ENCODE data around the gene GNG4. TPM values are rescaled to one million over a fixed set of nuclear protein-coding genes. Genes with fewer than 3 reads are reported as not detected.

GNG4 gene
- polyA plus RNA-seq, 1 donor, result 0.42 TPM

DNA sequence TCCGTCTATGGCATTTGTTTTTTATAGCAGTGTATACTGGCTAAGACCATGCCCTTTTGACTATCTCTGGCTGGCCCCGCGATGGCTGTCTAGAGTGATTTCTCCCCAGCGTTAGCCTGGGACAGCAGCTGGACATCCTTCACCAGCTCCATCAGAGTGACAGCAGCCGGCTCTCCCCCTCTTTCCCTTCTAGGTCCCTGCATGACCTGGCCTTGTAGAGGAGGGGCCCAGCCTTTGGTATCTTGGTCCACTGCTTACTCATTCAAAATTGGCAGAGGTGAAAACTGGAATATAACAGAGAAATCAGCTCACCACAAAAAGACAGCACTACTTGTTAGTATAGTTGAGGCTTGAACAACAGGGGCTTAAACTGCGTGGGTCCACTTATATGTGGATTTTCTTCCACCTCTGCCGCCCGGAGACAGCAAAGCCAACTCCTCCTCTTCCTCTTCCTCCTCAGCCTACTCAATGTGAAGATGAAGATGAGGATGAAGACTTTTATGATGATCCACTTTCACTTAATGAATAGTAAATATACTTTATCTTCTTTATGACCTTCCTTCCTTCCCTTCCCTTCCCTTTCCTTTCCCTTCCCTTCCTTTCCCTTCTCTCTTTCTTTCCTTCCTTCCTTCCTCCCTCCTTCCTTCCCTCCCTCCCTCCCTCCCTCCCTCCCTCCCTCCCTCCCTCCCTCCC, 116.0 kb downstream of the GNG4 start:
- no peak for DNase-seq (ENCODE audit: low read depth)

DNA sequence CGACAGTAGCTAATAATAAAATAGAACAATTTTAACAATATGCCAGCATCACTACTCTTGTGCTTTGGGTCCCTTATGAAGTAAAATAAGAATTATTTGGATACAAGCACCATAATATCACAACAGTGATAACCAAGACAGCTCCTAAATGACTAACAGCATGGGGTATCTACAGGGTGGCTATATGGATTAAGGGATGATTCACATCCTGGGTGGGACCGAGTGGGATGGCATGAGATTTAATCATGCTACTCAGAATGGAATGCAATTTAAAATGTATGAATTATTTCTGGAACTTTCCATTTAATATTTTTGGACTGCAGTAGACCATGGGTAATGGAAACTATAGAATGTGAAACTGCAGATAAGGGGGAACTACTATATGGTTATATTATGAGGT, 117.2 kb downstream of the GNG4 start:
- no peak for DNase-seq (ENCODE audit: low read depth)

DNA sequence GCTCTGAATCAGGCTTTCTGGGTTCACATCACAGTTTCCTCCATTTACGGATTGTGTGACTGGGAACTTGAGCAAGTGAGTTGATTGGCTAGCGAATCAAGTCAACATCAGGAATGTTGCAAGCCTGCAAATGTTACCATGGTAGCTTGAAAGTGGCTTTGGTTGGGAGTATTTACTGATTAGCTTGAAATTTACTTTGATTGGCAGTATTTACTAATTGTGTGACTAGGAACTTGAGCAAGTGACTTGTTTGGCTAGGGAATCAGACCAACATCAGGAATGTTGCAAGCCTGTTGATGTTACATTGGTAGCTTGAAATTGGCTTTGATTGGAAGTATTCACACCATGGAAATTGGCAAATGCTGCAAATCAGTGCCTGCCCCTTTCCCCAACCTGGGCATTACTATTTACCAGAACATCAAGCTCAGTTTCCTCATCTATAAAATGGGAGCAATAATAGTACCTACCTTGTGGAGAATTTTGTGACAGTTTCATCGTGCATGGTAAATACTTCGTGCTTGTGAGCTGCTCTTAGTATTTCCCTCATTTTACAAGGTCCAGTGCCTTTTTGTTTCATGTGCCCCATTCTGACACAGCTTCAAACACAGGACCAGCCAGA, 122.3 kb downstream of the GNG4 start:
- no peak for DNase-seq (ENCODE audit: low read depth)

DNA sequence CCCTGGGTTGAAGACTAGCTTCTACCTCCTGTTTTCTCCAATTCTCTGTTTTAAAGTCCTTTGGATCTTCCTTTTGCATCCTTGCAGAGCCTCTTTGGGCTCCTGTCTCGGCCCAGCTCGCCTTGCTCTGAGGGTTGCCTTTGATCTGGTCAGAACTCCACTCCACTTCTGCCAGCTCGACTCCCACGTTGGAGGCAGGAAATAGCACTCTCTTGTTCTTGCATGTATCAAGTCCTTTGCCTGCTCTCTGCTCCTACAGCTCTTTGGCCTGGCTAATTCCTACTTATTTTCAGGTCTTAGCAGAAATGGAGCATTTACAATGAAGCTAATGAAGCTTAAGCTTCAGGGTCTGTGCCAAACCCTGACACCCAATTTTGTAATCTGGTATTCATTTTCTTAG, 124.3 kb downstream of the GNG4 start:
- DNase-seq (ENCODE audit: low read depth), result no peak

DNA sequence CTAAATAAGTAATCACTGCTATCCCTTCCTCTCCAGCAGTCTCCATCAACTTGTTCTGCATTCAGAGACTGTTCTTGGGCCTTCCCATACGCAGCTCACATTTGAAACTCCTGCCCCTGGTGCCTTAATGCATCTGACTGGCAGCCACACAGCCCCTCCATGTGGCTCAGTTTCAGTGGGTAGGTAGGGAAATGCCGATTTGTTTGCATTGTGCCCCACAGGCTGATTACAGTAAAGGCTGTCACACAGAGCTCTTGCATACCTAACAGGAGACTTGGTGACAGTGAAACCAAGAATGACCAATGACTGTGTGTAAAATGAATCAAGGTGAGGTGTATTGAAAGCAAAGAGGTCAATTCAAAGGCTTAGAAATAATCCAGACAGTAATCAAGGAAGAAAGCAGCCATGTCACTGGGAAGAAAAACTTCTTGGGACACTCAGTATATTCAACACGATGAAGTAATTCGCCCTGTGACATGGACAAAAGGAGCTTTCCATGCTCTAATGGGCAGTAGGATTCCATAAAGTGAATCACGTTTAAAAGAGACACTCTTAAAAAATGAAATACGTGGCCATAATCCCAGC, 132.6 kb downstream of the GNG4 start:
- no peak for DNase-seq (ENCODE audit: low read depth)

DNA sequence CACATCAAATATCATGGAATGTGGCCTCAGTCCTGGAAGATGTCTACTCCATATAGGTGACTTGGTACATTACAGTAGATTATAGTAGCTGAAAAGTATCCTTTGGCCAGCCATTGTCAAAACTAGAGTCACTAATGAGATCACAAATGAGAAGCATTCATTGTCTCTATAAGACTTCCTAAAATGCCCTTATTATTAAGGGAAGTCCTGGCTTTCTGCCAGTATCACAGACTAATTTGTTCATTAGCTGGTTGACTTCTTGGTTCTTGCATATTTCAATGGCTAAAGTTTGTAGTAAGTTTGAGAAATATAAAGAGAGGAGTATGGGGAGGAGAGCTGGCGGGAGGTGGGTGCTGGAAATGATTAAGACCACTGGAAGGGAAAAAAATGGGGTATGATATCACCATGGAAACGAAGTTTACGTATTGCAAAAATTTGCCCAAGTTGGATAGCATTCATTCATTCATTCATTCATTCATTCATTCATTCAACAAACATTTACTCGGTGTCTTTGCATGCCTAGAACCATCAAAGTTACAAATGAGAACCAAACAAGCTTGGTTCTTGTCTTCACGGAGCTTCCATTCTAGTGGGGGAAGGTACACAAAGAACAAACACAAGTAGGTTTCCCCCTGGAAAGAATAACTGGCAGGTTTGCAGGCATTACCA, 133.6 kb downstream of the GNG4 start:
- DNase-seq (ENCODE audit: low read depth), result no peak

DNA sequence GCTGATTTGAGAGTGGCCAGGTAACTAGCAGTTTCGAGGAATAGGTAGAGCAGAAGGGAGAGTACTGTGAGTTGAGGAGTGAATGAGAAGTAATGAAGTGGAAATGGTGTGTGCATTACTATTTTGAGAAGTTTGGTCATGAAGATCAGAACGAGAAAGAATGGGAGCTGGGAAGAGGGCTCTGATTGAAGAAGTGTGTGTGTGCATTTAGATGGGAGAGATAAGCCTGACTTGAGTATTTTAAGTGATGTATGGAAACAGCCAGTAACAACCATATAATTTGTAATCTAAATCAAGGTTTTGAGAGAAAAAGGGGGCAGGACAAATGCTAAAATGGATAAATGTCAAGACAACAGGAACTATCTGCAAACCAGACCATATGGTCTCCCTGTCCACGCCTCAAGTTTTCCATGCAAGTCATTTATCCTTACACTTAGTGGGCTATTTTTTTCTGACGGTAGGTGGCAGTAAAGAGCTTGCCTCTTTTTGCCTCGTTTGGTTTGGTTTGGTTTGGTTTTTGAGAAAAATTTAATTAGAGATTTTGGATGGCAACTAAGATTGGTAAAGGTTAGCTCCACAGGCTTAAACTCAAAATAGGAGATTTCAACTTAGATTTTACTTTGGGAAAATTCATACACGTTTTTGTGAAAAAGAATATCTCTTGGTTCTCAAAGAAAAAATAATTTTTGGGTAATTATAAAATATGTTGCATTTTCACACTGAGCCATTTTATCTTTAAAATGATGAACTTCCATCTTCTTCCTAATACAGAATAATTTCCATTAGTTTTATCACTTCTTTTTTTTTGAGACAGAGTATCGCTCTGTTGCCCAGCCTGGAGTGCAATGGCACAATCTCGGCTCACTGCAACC, 135.9 kb downstream of the GNG4 start:
- no peak for DNase-seq (ENCODE audit: low read depth)

DNA sequence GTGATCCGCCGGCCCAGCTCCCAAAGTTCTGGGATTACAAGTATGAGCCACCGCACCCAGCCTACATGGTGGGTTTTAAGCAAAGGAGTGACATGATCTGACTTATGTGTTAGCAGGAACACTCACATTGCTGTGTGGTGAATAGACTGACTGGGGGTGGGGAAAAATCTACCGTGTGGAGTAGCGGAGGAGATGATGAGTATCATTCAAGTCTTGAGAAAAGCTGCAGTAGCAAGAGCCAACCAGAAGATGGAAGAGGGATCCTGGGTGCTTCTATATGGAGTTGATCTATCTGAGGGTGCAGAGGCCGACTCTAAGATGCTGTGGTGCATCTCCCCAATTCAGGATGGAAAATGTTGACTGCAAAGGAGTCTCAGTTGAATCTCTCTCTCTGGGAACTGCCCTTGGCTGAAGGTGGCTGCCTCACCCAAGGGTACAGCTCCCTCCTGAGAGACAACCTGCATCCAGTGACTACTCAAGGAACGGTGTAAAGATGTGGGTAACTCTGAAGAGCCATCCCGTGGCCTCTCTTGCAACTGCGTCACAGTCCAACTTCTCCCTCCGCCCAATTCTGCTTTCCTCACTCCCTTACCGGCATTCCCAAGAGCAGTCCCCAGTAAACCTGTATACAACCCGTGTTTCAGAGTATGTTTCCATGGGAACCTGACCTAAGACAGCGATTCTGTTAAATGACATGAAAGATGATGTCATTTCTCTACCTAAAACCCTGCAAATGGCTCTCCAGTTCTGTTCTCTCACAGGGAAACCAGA, 137.9 kb downstream of the GNG4 start:
- DNase-seq (ENCODE audit: low read depth), result no peak

DNA sequence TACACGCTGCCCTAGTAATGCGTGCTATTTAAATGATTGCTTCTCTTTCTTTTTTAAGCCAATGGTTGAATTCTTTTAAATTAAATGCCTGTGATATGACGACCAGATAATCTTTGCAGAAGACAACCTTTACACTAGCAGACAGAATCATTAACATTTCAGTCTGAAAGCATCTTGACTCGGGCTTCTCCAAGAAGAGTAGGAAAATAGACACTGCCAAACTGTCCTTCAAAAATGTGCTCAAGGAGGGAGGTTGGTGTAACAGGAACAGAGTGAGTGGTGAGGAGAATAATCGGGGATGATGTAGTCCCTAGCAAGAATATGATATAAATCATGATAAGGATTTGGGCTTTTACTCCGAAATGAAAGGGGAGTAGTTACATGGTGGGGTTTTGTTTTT, 138.8 kb downstream of the GNG4 start:
- DNase-seq (ENCODE audit: low read depth), result no peak

DNA sequence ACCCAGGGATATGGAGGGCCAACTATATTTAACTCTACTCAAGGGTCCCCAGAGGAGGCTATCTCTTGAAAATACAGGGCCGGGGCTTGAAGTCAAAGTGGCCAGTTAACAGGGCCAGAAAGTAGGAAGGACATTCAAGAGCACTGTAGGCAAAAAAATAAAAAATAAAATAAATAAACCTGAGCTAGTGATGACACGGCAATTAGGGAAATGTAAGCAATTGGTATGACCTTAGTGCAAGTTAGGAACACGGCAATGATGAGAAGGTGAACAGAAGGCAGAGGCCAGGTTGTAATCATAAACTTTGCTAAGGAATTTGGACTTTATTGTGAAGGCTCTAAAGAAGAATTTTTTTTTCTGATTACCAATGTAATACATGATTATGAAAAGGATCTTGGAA, 142.0 kb downstream of the GNG4 start:
- no peak for DNase-seq (ENCODE audit: low read depth)

DNA sequence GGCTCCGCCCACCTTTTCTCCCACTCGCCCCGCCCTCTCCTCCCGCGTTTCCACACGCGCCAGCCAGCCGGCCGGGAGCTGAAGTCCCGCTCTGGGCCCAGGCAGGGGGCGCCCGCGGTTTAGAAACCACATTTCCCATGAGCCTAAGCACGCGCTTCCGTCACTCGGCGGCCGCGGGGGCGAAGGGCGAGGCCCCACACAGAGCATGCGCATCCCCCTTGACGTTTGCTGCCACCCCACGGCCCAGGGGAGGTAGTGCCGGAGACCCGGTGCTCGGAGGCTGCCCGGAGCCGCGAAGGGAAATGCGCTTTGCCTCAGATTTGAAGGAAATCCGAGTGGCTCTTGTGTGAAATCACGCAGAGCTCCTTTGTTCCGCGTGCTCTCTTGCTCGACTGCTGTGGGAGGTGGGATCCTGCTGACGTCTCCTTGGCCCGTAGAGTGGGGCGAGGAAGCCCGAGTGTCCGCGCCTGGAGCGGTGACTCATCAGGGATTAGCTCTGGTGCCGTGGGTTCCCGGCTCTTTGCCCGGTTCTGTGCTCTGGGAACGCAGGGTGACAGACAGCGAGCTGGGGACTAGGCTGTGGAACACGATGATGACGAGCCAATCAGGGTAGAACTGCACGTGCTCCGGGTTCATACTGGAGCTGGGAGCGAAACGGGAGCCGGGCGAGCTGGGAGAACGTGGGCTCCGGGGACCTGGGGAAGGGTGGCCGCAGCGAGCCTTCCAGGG, 144.9 kb downstream of the GNG4 start:
- DNase-seq (ENCODE audit: low read depth), result peak; percentile 84

DNA sequence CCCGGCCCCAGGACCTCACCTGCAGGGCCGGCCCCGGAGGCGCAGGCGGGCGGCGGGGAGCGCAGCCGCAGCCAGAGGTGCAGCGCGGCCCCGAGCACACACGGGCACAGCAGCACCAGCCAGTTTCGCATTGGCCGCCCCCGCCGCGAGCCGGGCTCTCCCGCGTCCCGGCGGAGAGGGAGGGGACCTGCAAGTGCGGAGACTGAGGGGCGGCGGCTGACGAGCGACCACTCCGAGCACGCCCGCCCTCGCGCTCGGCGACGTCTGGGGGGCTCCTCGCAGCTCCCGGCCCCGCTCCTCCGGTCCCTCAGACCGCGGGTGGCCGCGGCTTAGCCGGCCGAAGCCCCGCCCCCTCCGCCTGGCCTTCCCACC, 145.5 kb downstream of the GNG4 start, which contains the start of gene B3GALNT2:
B3GALNT2 (minus strand) TSS at position 331 of the 372 bp plus-strand sequence; CDS start at position 131, 200 bp downstream.
- no peak for DNase-seq (ENCODE audit: low read depth)

DNA sequence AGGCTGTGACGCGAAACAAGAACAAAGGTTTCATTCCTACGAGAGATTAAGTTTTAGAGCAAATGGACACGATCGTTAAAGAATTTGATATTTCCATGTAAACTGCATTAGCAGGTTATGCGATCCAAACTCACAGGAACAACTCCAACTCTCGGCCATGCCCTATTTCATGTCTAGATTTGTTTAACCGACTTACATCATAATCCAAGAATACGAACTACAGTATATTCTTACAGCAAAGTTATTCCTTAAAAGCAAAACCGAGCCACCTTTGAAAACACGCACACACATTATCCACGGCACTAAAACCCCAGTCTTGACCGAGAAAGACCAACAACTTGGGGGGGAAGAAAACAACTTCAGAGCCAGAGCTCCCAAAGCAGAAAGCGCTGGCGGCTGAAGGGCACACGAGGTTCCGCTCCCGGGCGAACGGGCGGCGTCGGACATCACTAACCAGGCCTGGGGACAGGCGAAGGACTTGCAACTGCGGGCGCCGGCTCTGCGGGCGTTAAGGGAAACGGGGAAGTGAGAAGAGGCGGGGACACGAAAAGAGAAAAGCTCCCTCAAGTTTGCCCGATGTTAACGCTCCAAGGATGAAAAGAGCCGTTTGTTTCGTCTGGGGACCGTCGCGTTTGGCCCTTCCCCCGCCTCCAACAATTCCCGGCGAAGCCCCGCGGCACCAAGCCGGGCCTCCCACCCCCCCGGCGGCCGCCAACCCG, 146.0 kb downstream of the GNG4 start:
- DNase-seq (ENCODE audit: low read depth), result no peak

DNA sequence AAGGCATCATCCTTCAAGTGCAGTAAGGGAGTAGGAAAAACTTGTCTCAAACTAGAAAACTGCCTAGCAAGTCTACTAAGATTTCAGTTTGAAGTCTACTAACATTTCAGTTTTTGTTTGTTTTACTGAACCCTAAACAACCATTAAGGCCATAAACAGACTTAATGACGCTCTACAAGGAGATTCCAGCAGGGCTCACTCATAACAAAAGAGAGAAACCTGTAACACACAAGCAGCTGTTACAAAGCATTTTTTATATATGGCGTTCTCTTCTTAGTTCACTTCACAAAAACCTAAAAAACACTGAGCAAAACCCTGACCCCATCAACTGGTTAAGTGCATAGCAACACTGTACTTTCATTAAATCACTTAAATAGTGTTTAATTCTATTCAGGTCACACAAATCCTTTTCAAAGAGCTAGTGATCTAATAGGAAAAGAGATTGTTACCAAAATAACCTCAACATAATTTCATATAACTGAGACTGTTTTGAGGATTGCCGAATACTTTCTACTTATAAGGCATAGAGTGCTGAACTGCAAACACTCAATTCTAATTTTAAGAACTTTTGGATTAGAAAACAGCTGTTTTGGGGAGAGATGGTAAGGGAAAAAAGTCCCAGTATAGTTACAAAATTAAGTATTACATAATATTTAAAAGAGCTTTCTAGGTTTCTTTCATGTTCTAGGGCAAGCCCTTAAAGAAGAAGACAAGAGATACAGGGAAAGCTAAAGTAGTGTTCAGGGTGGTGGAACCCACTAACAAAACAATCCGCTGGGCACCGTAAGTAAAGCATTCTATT, 146.8 kb downstream of the GNG4 start:
- DNase-seq (ENCODE audit: low read depth), result no peak

DNA sequence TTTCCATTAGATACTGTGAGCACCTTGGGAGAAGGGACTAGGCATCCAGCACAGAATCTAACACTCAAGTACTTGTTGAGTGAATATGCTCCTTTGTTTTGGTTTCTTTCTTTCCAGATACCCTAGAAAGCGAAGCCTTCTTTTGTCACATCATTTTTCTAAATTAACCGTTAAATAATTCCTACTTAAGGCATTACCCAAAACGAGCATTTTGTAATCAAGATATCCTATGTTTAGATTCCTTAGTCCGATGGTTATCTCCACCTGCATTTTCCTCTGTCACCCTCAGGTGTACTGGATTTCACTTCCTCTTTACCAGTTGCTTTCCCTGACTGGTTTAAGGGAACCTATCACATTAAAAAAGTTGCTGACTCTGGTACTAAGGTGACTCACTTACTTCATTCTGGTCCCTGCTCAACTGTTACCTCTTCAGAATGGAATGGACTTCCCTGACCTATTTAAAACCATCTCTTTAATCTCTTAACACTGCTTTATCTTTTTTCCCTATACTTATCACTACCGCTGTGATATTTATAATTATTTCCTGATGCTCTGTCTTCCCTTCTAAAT, 148.5 kb downstream of the GNG4 start:
- DNase-seq (ENCODE audit: low read depth), result no peak
